ENCODE results near the gene PHACTR3.

DNA sequence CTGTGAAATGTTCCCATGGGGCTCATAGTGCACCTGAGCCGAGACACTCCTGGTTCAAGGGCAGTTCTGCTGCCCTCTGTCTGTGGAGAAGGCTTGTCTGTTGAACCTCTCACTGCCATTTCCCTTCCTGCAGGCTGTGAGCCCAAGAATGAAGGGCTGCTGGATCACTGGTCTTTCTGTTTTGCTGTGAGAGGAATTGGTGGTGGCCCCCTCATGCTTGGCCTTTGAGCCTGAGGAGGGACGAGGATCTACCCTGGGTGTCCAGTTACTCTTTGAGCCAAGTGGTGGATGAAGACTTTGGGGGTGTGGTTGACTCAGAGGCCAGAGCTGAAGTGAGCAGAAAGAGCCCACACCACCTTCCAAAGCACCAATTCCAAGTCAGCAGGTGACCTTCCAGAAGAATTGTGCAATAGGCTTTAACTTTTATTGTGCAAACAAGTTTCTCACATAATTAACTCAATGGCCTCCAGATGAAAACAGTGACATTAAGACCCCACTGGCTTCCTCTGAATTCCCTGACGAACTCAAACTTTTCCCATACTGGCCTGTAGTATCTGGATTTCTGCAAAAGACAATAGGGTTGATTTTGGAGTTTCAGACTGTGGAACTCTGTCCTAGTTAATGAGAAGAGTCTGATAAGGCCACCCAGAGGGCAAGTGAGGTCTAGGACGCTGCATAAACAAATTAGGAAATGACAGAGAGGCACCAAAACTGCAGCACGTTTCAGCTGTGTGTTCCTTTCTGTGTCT is 101.5 kb downstream of the PHACTR3 start:
- TF ChIP-seq, protein P1, sequence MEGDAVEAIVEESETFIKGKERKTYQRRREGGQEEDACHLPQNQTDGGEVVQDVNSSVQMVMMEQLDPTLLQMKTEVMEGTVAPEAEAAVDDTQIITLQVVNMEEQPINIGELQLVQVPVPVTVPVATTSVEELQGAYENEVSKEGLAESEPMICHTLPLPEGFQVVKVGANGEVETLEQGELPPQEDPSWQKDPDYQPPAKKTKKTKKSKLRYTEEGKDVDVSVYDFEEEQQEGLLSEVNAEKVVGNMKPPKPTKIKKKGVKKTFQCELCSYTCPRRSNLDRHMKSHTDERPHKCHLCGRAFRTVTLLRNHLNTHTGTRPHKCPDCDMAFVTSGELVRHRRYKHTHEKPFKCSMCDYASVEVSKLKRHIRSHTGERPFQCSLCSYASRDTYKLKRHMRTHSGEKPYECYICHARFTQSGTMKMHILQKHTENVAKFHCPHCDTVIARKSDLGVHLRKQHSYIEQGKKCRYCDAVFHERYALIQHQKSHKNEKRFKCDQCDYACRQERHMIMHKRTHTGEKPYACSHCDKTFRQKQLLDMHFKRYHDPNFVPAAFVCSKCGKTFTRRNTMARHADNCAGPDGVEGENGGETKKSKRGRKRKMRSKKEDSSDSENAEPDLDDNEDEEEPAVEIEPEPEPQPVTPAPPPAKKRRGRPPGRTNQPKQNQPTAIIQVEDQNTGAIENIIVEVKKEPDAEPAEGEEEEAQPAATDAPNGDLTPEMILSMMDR (IDR thresholded peaks at IDR 0.05) = no peak
- no peak for TF ChIP-seq POLR2A (IDR thresholded peaks at IDR 0.05)
